Right lobe of liver (tissue), 6 donors: Measurements from ENCODE around the gene MC3R. TPM values are rescaled to one million over a fixed set of nuclear protein-coding genes. Genes with fewer than 3 reads are reported as not detected.

ENCODE experiments used
- ATAC-seq, 4 donors: fragments of 200-7000 bp; cut with Tn5 transposase; one replicate each; pipeline ENCODE4 v1.9.1; 2020; ENCODE audit warnings: mild to moderate bottlenecking in 4 of 4, moderate library complexity in 4 of 4
- DNase-seq, 3 donors: peaks; one replicate each; pipeline ENCODE4 v3.0.0-alpha.2; 2020
- H3K27ac ChIP-seq, 3 donors: fragments of 200-600 bp; one replicate each; pipeline ENCODE4 v1.8.0; 2022
- H3K27me3 ChIP-seq, 2 donors: fragments of 200-600 bp; one replicate each; pipeline ENCODE4 v1.8.0; 2022
- H3K36me3 ChIP-seq, 4 donors: fragments of 200-600 bp; sonication (generic) in 1 of 4; one replicate each; pipeline versions ENCODE4 v1.5.1 to v1.8.0; 2017 to 2022; ENCODE audit warnings: control low read depth in 1 of 4
- H3K4me1 ChIP-seq, 4 donors: fragments of 200-600 bp; sonication (generic) in 1 of 4; one replicate each; pipeline versions ENCODE4 v1.5.1 to v1.8.0; 2017 to 2022; ENCODE audit warnings: control low read depth in 1 of 4
- H3K4me3 ChIP-seq, 3 donors: fragments of 200-600 bp; one replicate each; pipeline ENCODE4 v1.8.0; 2022
- H3K9me3 ChIP-seq, 4 donors: fragments of 200-600 bp; sonication (generic) in 1 of 4; one replicate each; pipeline versions ENCODE4 v1.5.1 to v1.8.0; 2017 to 2022; ENCODE audit warnings: control low read depth in 1 of 4
- CTCF ChIP-seq, 4 donors: fragments of 200-600 bp in 3 of 4; fragments of 450-650 bp in 1 of 4; IDR thresholded peaks; one replicate each; pipeline versions ENCODE4 v1.5.1 to v1.8.0; 2016 to 2022; ENCODE audit warnings: antibody characterized with exemption in 4 of 4, mild to moderate bottlenecking in 2 of 4
- POLR2A ChIP-seq: fragments of 450-650 bp; IDR thresholded peaks from one replicate; pipeline ENCODE4 v1.6.1; 2017; ENCODE audit warnings: antibody characterized with exemption, mild to moderate bottlenecking
- WGBS: methylation state at CpG from one replicate; pipeline ENCODE4 v1.1.6; 2018; ENCODE audit warnings: low coverage, low lambda C conversion rate; ENCODE audit not compliant: insufficient coverage; ENCODE audit errors: missing lambda C conversion rate; 5-methylcytosine and 5-hydroxymethylcytosine counted together
- intact Hi-C, 2 donors: fragments of 100-400 bp; cut with DNase I; formaldehyde crosslinking; loops; one replicate each; pipeline versions ENCODE4 v1.11.2 to v1.14.1; 2022
- long read RNA-seq: library from polyadenylated mRNA; unstranded; transcript quantifications from one replicate; pipeline ENCODE4 v2.0.0, GENCODE V29; 2019
- total RNA-seq, 6 experiments: library from RNA; depleted of rRNA in 2 of 6; stranded (reverse); fragments of >200 nt in 2 of 6; fragmentation: NEBNext Ultra II Directional in 3 of 6; extraction: Animal tissue kit (Norgen Biotek cat#: 25700) in 3 of 6; gene quantifications; one replicate each; pipeline versions ENCODE4 v1.1.0 to v1.2.4, GENCODE V29; 2016 to 2023
- donor health status: DM: no; HTN: yes; CAD: no.
- donor health status: DM: no; HTN: no; CAD: no.
- donor health status: DM: no; HTN: no; CAD: no.
- donor health status: DM: no; HTN: yes; CAD: no.
- donor health status: DM: no; HTN: yes; CAD: no.

MC3R gene
- total RNA-seq, result not detected
- long read RNA-seq, result 0 reads

GRCh38 chr20:56247954-56248782 is at the start of gene MC3R:
Gene MC3R (plus strand): TSS chr20:56248732. CDS start chr20:56248844, 112 bp downstream.
- ATAC-seq (peak; percentile 81 to 93 (median 90)), DNase-seq (peak; percentile 55 to 69 (median 69))
- WGBS, result 13% methylated on average over 9 of the region's 9 CpGs
- Histone ChIP-seq H3K27ac (no peak within 1 kb of the TSS), H3K27me3 (peaks cover 0 to 7% of the 10 kb centered on the region in 2 donors), H3K4me1 (no peaks in the 10 kb centered on the region), H3K9me3 (no peaks in the 10 kb centered on the region), H3K4me3 (no peak within 1 kb of the TSS), H3K36me3 (no peaks in the 10 kb centered on the region)
- intact Hi-C loops, result no loop called here
- TF ChIP-seq CTCF (IDR thresholded peaks at IDR 0.05) (peak; percentile 51 to 89 (median 82)), POLR2A (no peak)

GRCh38 chr20:56200456-56200855 is 48.1 kb upstream of the MC3R start:
- Histone ChIP-seq H3K36me3 (no peaks in the 10 kb centered on the region), H3K27ac (no peak overlapping the region), H3K4me1 (no peaks in the 10 kb centered on the region), H3K9me3 (no peaks in the 10 kb centered on the region), H3K27me3 (no peaks in the 10 kb centered on the region), H3K4me3 (no peak overlapping the region)
- DNase-seq (no peak), ATAC-seq (no peak)
- TF ChIP-seq POLR2A, result no peak
- no CpG with 5 or more reads among the region's 3 CpGs for WGBS
- intact Hi-C loops, result no loop called here

GRCh38 chr20:56202493-56203077 is 45.9 kb upstream of the MC3R start:
- intact Hi-C loops, result no loop called here
- Histone ChIP-seq H3K9me3 (no peaks in the 10 kb centered on the region), H3K27ac (no peak overlapping the region), H3K4me1 (no peaks in the 10 kb centered on the region), H3K4me3 (no peak overlapping the region), H3K27me3 (no peaks in the 10 kb centered on the region), H3K36me3 (no peaks in the 10 kb centered on the region)
- ATAC-seq (peak; percentile 48 to 61 (median 50)), DNase-seq (no peak)
- 34% methylated on average over 6 of the region's 6 CpGs for WGBS
- peak; percentile 40 to 55 (median 52) for TF ChIP-seq CTCF (IDR thresholded peaks at IDR 0.05)
- no peak for TF ChIP-seq POLR2A

GRCh38 chr20:56204206-56204605 is 44.3 kb upstream of the MC3R start:
- H3K9me3 ChIP-seq, result no peaks in the 10 kb centered on the region
- DNase-seq, result no peak
- 50% methylated on average over 1 of the region's 3 CpGs for WGBS
- no peak overlapping the region for H3K27ac ChIP-seq
- H3K36me3 ChIP-seq, result no peaks in the 10 kb centered on the region
- intact Hi-C loops, result no loop called here
- no peak overlapping the region for H3K4me3 ChIP-seq
- TF ChIP-seq CTCF (IDR thresholded peaks at IDR 0.05), result no peak
- H3K4me1 ChIP-seq, result no peaks in the 10 kb centered on the region
- ATAC-seq, result no peak
- no peaks in the 10 kb centered on the region for H3K27me3 ChIP-seq

GRCh38 chr20:56205346-56205745 is 43.2 kb upstream of the MC3R start:
- ATAC-seq, result no peak
- 71% methylated on average over 3 of the region's 3 CpGs for WGBS
- intact Hi-C loops, result no loop called here

More at GRCh38 chr20:56205346-56205745, 43.2 kb upstream of the MC3R start:
- Histone ChIP-seq H3K27me3 (no peaks in the 10 kb centered on the region), H3K4me3 (no peak overlapping the region), H3K9me3 (no peaks in the 10 kb centered on the region), H3K27ac (no peak overlapping the region), H3K36me3 (no peaks in the 10 kb centered on the region), H3K4me1 (no peaks in the 10 kb centered on the region)
- DNase-seq, result no peak
- TF ChIP-seq CTCF (IDR thresholded peaks at IDR 0.05), result no peak
- TF ChIP-seq POLR2A, result no peak
